Measurements from ENCODE around the gene LPCAT2. TPM values are rescaled to one million over a fixed set of nuclear protein-coding genes. Genes with fewer than 3 reads are reported as not detected.

LPCAT2 gene
- total RNA-seq, 1 donor from 2014 or later: 74.4 TPM

- H3K36me3 Mint-ChIP-seq (ENCODE audit: low read depth, unreplicated experiment): peaks cover 10% of the 10 kb centered on the region
- no peaks in the 10 kb centered on the region for H3K9me3 Mint-ChIP-seq (ENCODE audit: unreplicated experiment)
- Histone ChIP-seq H3K4me2 (ENCODE audit: low read length) (no peak overlapping the region), H3K4me3 (ENCODE audit: insufficient read depth, low read depth, low read length) (no peak overlapping the region), H3K79me2 (ENCODE audit: insufficient read depth, low read length) (no peaks in the 10 kb centered on the region), H3K27ac (ENCODE audit: low read depth, low read length) (no peak overlapping the region), H2AFZ (ENCODE audit: low read depth, low read length) (no peak overlapping the region), H3K9me3 (ENCODE audit: insufficient read depth, low read depth, low read length) (no peaks in the 10 kb centered on the region), H3K4me1 (ENCODE audit: insufficient read depth, low read length) (no peaks in the 10 kb centered on the region), H4K20me1 (ENCODE audit: insufficient read depth, low read length) (no peaks in the 10 kb centered on the region), H3K27me3 (ENCODE audit: insufficient read depth, low read length) (no peaks in the 10 kb centered on the region), H3K9ac (ENCODE audit: low read length) (no peak overlapping the region), H3K36me3 (ENCODE audit: insufficient read depth, low read length) (peaks cover 28% of the 10 kb centered on the region)
- FAIRE-seq (no peak), DNase-seq (ENCODE audit: low read depth) (no peak)
- no peaks in the 10 kb centered on the region for H3K27me3 Mint-ChIP-seq (ENCODE audit: low read depth, unreplicated experiment)
- H3K27ac Mint-ChIP-seq (ENCODE audit: unreplicated experiment): no peak overlapping the region
- H3K4me1 Mint-ChIP-seq (ENCODE audit: low read depth, unreplicated experiment): peaks cover 4% of the 10 kb centered on the region
- no peak for TF ChIP-seq CTCF (IDR thresholded peaks at IDR 0.05; ENCODE audit: insufficient read depth, low read depth, low read length)
- no peak for TF ChIP-seq EZH2 (IDR thresholded peaks at IDR 0.05; ENCODE audit: insufficient read depth, low read length)
- H3K4me3 Mint-ChIP-seq (ENCODE audit: unreplicated experiment): no peak overlapping the region
Observed at GRCh38 chr16:55575496-55575895, 66.6 kb downstream of the LPCAT2 start.

- H3K36me3 Mint-ChIP-seq (ENCODE audit: low read depth, unreplicated experiment): peaks cover 10% of the 10 kb centered on the region
- Histone ChIP-seq H3K4me1 (ENCODE audit: insufficient read depth, low read length) (no peaks in the 10 kb centered on the region), H3K79me2 (ENCODE audit: insufficient read depth, low read length) (no peaks in the 10 kb centered on the region), H3K36me3 (ENCODE audit: insufficient read depth, low read length) (peaks cover 36% of the 10 kb centered on the region), H3K4me2 (ENCODE audit: low read length) (no peak overlapping the region), H3K27ac (ENCODE audit: low read depth, low read length) (no peak overlapping the region), H3K4me3 (ENCODE audit: insufficient read depth, low read depth, low read length) (no peak overlapping the region), H3K9ac (ENCODE audit: low read length) (no peak overlapping the region), H3K9me3 (ENCODE audit: insufficient read depth, low read depth, low read length) (no peaks in the 10 kb centered on the region), H2AFZ (ENCODE audit: low read depth, low read length) (no peak overlapping the region), H4K20me1 (ENCODE audit: insufficient read depth, low read length) (no peaks in the 10 kb centered on the region), H3K27me3 (ENCODE audit: insufficient read depth, low read length) (no peaks in the 10 kb centered on the region)
- FAIRE-seq: no peak
- no peak for DNase-seq (ENCODE audit: low read depth)
- H3K9me3 Mint-ChIP-seq (ENCODE audit: unreplicated experiment): no peaks in the 10 kb centered on the region
- H3K4me3 Mint-ChIP-seq (ENCODE audit: unreplicated experiment): no peak overlapping the region
- peaks cover 1% of the 10 kb centered on the region for H3K4me1 Mint-ChIP-seq (ENCODE audit: low read depth, unreplicated experiment)
- no peak for TF ChIP-seq EZH2 (IDR thresholded peaks at IDR 0.05; ENCODE audit: insufficient read depth, low read length)
- TF ChIP-seq CTCF (IDR thresholded peaks at IDR 0.05; ENCODE audit: insufficient read depth, low read depth, low read length): no peak
- no peaks in the 10 kb centered on the region for H3K27me3 Mint-ChIP-seq (ENCODE audit: low read depth, unreplicated experiment)
- no peak overlapping the region for H3K27ac Mint-ChIP-seq (ENCODE audit: unreplicated experiment)
Observed at GRCh38 chr16:55576384-55576783, 67.5 kb downstream of the LPCAT2 start.

DNA sequence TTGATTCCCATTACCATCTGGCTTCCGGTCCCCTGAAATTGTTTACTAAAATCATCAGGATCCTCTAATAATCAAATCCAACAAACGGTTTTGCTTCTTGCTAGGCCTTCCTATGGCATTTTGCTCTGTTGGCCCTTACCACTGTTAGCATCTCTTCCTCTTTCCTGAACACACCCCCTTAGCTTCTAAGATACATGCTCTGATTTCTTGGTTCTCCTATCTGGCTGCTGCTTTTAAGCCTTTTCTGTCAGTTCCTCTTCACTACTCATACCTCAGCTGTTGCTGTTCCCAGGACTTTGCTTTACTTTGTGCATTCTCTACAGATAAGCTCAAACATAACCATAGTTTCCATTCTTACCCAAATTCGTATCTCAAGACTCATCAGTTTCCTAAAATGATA, 69.0 kb downstream of the LPCAT2 start:
- no peak for TF ChIP-seq CTCF (IDR thresholded peaks at IDR 0.05; ENCODE audit: insufficient read depth, low read depth, low read length)
- TF ChIP-seq EZH2 (IDR thresholded peaks at IDR 0.05; ENCODE audit: insufficient read depth, low read length): no peak
- Histone ChIP-seq H3K27ac (ENCODE audit: low read depth, low read length) (no peak overlapping the region), H3K27me3 (ENCODE audit: insufficient read depth, low read length) (no peaks in the 10 kb centered on the region), H4K20me1 (ENCODE audit: insufficient read depth, low read length) (no peaks in the 10 kb centered on the region), H3K4me3 (ENCODE audit: insufficient read depth, low read depth, low read length) (no peak overlapping the region), H3K4me2 (ENCODE audit: low read length) (no peak overlapping the region), H2AFZ (ENCODE audit: low read depth, low read length) (no peak overlapping the region), H3K36me3 (ENCODE audit: insufficient read depth, low read length) (peaks cover 38% of the 10 kb centered on the region), H3K4me1 (ENCODE audit: insufficient read depth, low read length) (no peaks in the 10 kb centered on the region), H3K9me3 (ENCODE audit: insufficient read depth, low read depth, low read length) (no peaks in the 10 kb centered on the region), H3K9ac (ENCODE audit: low read length) (no peak overlapping the region), H3K79me2 (ENCODE audit: insufficient read depth, low read length) (no peaks in the 10 kb centered on the region)
- Mint-ChIP-seq H3K27ac (ENCODE audit: unreplicated experiment) (no peak overlapping the region), H3K36me3 (ENCODE audit: low read depth, unreplicated experiment) (peaks cover 11% of the 10 kb centered on the region), H3K4me1 (ENCODE audit: low read depth, unreplicated experiment) (no peaks in the 10 kb centered on the region), H3K9me3 (ENCODE audit: unreplicated experiment) (no peaks in the 10 kb centered on the region), H3K27me3 (ENCODE audit: low read depth, unreplicated experiment) (no peaks in the 10 kb centered on the region), H3K4me3 (ENCODE audit: unreplicated experiment) (no peak overlapping the region)
- no peak for FAIRE-seq
- DNase-seq (ENCODE audit: low read depth): no peak
